Stimulated activated CD8-positive, alpha-beta memory T cell treated with anti-CD3 and anti-CD28 coated beads, Interleukin-2, amount 100 ng/mL, for 48 hours (primary cell): ENCODE data around the gene RNF32.
"Not testable (repeated sequence)": the region's sequence is repeated elsewhere in the genome, so short reads cannot be mapped to it uniquely, and the experiment has no call there.

Experiments used
- DNase-seq, 2 donors: peaks; one replicate each; pipeline ENCODE4 v3.0.0-alpha.2; 2020; ENCODE audit warnings: low read depth in 2 of 2

RNF32 gene

GRCh38 chr7:156642306-156643045, 1.9 kb downstream of the RNF32 start:
- DNase-seq, result no peak

GRCh38 chr7:156647330-156647729, 6.8 kb downstream of the RNF32 start:
- DNase-seq, result not testable (repeated sequence)

- DNase-seq, result no peak
Measured at GRCh38 chr7:156650042-156650441, 9.5 kb downstream of the RNF32 start.

GRCh38 chr7:156651474-156651873, 10.9 kb downstream of the RNF32 start:
- DNase-seq, result no peak

GRCh38 chr7:156652886-156653568, 12.5 kb downstream of the RNF32 start:
- DNase-seq, result no peak

GRCh38 chr7:156654511-156655234, 14.1 kb downstream of the RNF32 start:
- DNase-seq, result no peak

GRCh38 chr7:156655251-156655650, 14.7 kb downstream of the RNF32 start:
- DNase-seq, result no peak

GRCh38 chr7:156655983-156656382, 15.4 kb downstream of the RNF32 start:
- DNase-seq, result no peak

GRCh38 chr7:156656598-156656997, 16.0 kb downstream of the RNF32 start:
- no peak for DNase-seq

GRCh38 chr7:156657681-156658080, 17.1 kb downstream of the RNF32 start:
- DNase-seq, result no peak

GRCh38 chr7:156659203-156659602, 18.6 kb downstream of the RNF32 start:
- DNase-seq, result no peak

GRCh38 chr7:156659961-156660360, 19.4 kb downstream of the RNF32 start:
- DNase-seq, result no peak

- no peak for DNase-seq
Measured at GRCh38 chr7:156661637-156662036, 21.1 kb downstream of the RNF32 start.

- no peak for DNase-seq
Measured at GRCh38 chr7:156662277-156662676, 21.7 kb downstream of the RNF32 start.

- no peak for DNase-seq
Measured at GRCh38 chr7:156665101-156665500, 24.5 kb downstream of the RNF32 start.

GRCh38 chr7:156666368-156667109, 26.0 kb downstream of the RNF32 start:
- DNase-seq, result no peak

GRCh38 chr7:156667110-156667426, 26.5 kb downstream of the RNF32 start:
- DNase-seq, result no peak

GRCh38 chr7:156668130-156668741, 27.7 kb downstream of the RNF32 start:
- DNase-seq, result no peak

GRCh38 chr7:156669035-156669828, 28.7 kb downstream of the RNF32 start:
- no peak for DNase-seq

- no peak for DNase-seq
Measured at GRCh38 chr7:156673454-156673853, 32.9 kb downstream of the RNF32 start.

GRCh38 chr7:156673902-156674301, 33.3 kb downstream of the RNF32 start:
- DNase-seq, result no peak
